Ovary (tissue), 3 donors: ENCODE data around the gene SYAP1.

Source experiments
- POLR2A ChIP-seq: fragments of 450-650 bp; IDR thresholded peaks from one replicate; pipeline ENCODE4 v1.6.1; 2017; ENCODE audit warnings: antibody characterized with exemption, mild to moderate bottlenecking, moderate library complexity
- TF ChIP-seq, protein P1 (sequence below), 3 donors: fragments of 450-650 bp in 2 of 3; fragments of 200-600 bp in 1 of 3; IDR thresholded peaks; one replicate each; pipeline versions ENCODE4 v1.5.1 to v1.8.0; 2016 to 2022; ENCODE audit warnings: antibody characterized with exemption in 3 of 3, mild to moderate bottlenecking in 1 of 3
- donor health status: DM: no; HTN: no; CAD: no.

DNA sequence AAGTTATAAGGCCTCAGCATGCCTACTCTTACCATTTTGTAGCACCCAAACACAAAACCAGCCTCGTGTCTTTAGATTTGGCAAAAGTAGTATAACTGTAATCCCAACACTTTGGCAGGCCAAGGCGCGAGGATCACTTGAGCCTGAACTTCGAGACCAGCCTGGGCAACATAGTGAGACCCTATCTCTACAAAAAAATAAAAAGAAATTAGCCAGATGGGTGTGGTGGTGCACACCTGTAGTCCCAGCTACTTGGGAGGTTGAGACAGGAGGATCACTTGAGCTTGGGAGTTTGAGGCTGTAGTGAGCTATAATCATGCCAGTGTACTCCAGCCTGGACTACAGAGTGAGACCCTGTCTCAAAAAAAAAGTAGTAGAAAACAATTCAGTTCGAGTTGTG is 17.6 kb downstream of the SYAP1 start:
- TF ChIP-seq, protein P1, sequence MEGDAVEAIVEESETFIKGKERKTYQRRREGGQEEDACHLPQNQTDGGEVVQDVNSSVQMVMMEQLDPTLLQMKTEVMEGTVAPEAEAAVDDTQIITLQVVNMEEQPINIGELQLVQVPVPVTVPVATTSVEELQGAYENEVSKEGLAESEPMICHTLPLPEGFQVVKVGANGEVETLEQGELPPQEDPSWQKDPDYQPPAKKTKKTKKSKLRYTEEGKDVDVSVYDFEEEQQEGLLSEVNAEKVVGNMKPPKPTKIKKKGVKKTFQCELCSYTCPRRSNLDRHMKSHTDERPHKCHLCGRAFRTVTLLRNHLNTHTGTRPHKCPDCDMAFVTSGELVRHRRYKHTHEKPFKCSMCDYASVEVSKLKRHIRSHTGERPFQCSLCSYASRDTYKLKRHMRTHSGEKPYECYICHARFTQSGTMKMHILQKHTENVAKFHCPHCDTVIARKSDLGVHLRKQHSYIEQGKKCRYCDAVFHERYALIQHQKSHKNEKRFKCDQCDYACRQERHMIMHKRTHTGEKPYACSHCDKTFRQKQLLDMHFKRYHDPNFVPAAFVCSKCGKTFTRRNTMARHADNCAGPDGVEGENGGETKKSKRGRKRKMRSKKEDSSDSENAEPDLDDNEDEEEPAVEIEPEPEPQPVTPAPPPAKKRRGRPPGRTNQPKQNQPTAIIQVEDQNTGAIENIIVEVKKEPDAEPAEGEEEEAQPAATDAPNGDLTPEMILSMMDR (IDR thresholded peaks at IDR 0.05) = no peak
- no peak for TF ChIP-seq POLR2A
